Vagina (tissue), 2 donors: Measurements from ENCODE around the gene NALCN.

Experiments
- CTCF ChIP-seq, 3 experiments: fragments of 450-650 bp in 2 of 3; fragments of 200-600 bp in 1 of 3; sonication (generic) in 1 of 3; IDR thresholded peaks; one replicate each; pipeline ENCODE4 v1.5.1; 2017 to 2019; ENCODE audit warnings: antibody characterized with exemption in 3 of 3, mild to moderate bottlenecking in 2 of 3, moderate library complexity in 2 of 3
- POLR2A ChIP-seq, 2 donors: fragments of 450-650 bp; IDR thresholded peaks; one replicate each; pipeline ENCODE4 v1.6.1; 2017; ENCODE audit warnings: antibody characterized with exemption in 2 of 2, mild to moderate bottlenecking in 2 of 2, moderate library complexity in 2 of 2
- POLR2AphosphoS5 ChIP-seq, 2 donors: sonication (generic); formaldehyde crosslinking; IDR thresholded peaks; one replicate each; pipeline ENCODE4 v1.9.0; 2017; ENCODE audit warnings: antibody characterized with exemption in 2 of 2, mild to moderate bottlenecking in 2 of 2, low read depth in 1 of 2; ENCODE audit not compliant: insufficient read depth in 1 of 2

GRCh38 chr13:101090287-101090686, 326.0 kb downstream of the NALCN start:
- TF ChIP-seq CTCF (IDR thresholded peaks at IDR 0.05): no peak
- TF ChIP-seq POLR2AphosphoS5 (IDR thresholded peaks at IDR 0.05; ENCODE audit: insufficient read depth in 1 of 2, low read depth in 1 of 2): no peak
- TF ChIP-seq POLR2A (IDR thresholded peaks at IDR 0.05): no peak
